Psoas muscle (tissue), 8 donors: ENCODE measurements around the gene FAT3. TPM values are rescaled to one million over a fixed set of nuclear protein-coding genes. Genes with fewer than 3 reads are reported as not detected.

Source experiments
- ATAC-seq, 4 donors: fragments of 200-7000 bp; cut with Tn5 transposase; one replicate each; pipeline ENCODE4 v1.9.1; 2020; ENCODE audit warnings: moderate library complexity in 3 of 4, mild to moderate bottlenecking in 2 of 4
- DNase-seq, 2 donors: peaks; one replicate each; pipeline ENCODE4 v3.0.0-alpha.2; 2020
- H3K27ac ChIP-seq: fragments of 200-600 bp; one replicate; pipeline ENCODE4 v1.8.0; 2022
- H3K27me3 ChIP-seq, 3 donors: fragments of 200-600 bp in 1 of 3; one replicate each; pipeline versions ENCODE4 v1.6.1 to v1.8.0; 2013 to 2022; ENCODE audit warnings: low read length in 2 of 3, mild to moderate bottlenecking in 2 of 3, moderate library complexity in 1 of 3; ENCODE audit not compliant: insufficient read depth in 3 of 3
- H3K36me3 ChIP-seq, 2 donors: fragments of 200-600 bp in 1 of 2; one replicate each; pipeline versions ENCODE4 v1.6.1 to v1.8.0; 2013 to 2022; ENCODE audit warnings: low read depth in 1 of 2, mild to moderate bottlenecking in 1 of 2, moderate library complexity in 1 of 2; ENCODE audit not compliant: insufficient read depth in 1 of 2
- H3K4me1 ChIP-seq: fragments of 200-600 bp; one replicate; pipeline ENCODE4 v1.8.0; 2022
- H3K4me3 ChIP-seq: fragments of 200-600 bp; one replicate; pipeline ENCODE4 v1.8.0; 2022; ENCODE audit warnings: mild to moderate bottlenecking
- H3K9me3 ChIP-seq: fragments of 200-600 bp; one replicate; pipeline ENCODE4 v1.8.0; 2022
- CTCF ChIP-seq: fragments of 200-600 bp; IDR thresholded peaks from one replicate; pipeline ENCODE4 v1.8.0; 2022; ENCODE audit warnings: antibody characterized with exemption
- WGBS, 3 donors: extraction: QIAGEN DNeasy Blood & Tissue Kit; methylation state at CpG; one replicate each; pipeline versions ENCODE4 v1.1.6 to v1.1.7; 2013; 5-methylcytosine and 5-hydroxymethylcytosine counted together
- intact Hi-C, 2 donors: fragments of 100-400 bp; cut with DNase I; formaldehyde crosslinking; loops; one replicate each; pipeline versions ENCODE4 v1.11.0 to v1.14.2; 2022
- polyA plus RNA-seq, 3 donors: library from polyadenylated mRNA; stranded (reverse); fragments of 200-250 nt; gene quantifications; one replicate each; pipeline ENCODE4 v1.2.3, GENCODE V29; 2013
- total RNA-seq, 4 donors: library from RNA; stranded (reverse); fragmentation: NEBNext Ultra II Directional in 2 of 4; extraction: Animal tissue kit (Norgen Biotek cat#: 25700) in 2 of 4; gene quantifications; one replicate each; pipeline versions ENCODE4 v1.2.1 to v1.2.4, GENCODE V29; 2021 to 2023
- donor health status: healthy with polysubstance abuse.
- donor health status: DM: no; HTN: no; CAD: no; lungs with moderate emphysema.
- donor health status: Bipolar disorder and iron deficiency.
- donor health status: healthy.
- donor health status: DM: yes; HTN: yes; CAD: no.
- donor health status: DM: no; HTN: no; CAD: no.
- donor health status: DM: no; HTN: no; CAD: no.
- donor health status: DM: yes; HTN: yes; CAD: no.

FAT3 gene
- total and polyA plus RNA-seq, 7 donors: 0.01 to 0.92 (median 0.08) TPM

GRCh38 chr11:92206441-92206840, 18.2 kb upstream of the FAT3 start:
- Histone ChIP-seq H3K4me3 (no peak overlapping the region), H3K27me3 (no peaks in the 10 kb centered on the region), H3K9me3 (no peaks in the 10 kb centered on the region), H3K4me1 (no peaks in the 10 kb centered on the region), H3K27ac (no peak overlapping the region), H3K36me3 (no peaks in the 10 kb centered on the region)
- 84 to 88% (median 86%) methylated on average over 2 of the region's 2 CpGs for WGBS, 3 donors
- intact Hi-C loops: no loop called here
- no peak for ATAC-seq
- DNase-seq: no peak
- no peak for TF ChIP-seq CTCF

GRCh38 chr11:92211576-92212167, 12.9 kb upstream of the FAT3 start:
- intact Hi-C loops: no loop called here

GRCh38 chr11:92212530-92212929, 12.1 kb upstream of the FAT3 start:
- no peak for DNase-seq
- no peak for ATAC-seq
- no peaks in the 10 kb centered on the region for H3K36me3 ChIP-seq
- H3K4me3 ChIP-seq: no peak overlapping the region
- no peak overlapping the region for H3K27ac ChIP-seq
- WGBS, 3 donors: 92 to 96% (median 95%) methylated on average over 1 of the region's 1 CpG
- peaks cover 0 to 3% (median 0%) of the 10 kb centered on the region in 3 donors for H3K27me3 ChIP-seq
- H3K4me1 ChIP-seq: no peaks in the 10 kb centered on the region
- intact Hi-C loops: no loop called here
- TF ChIP-seq CTCF: no peak
- H3K9me3 ChIP-seq: no peaks in the 10 kb centered on the region

More at GRCh38 chr11:92211576-92212167, 12.9 kb upstream of the FAT3 start:
- no peak for TF ChIP-seq CTCF
- Histone ChIP-seq H3K4me3 (no peak overlapping the region), H3K4me1 (no peaks in the 10 kb centered on the region), H3K27me3 (no peaks in the 10 kb centered on the region), H3K9me3 (no peaks in the 10 kb centered on the region), H3K36me3 (no peaks in the 10 kb centered on the region), H3K27ac (no peak overlapping the region)
- ATAC-seq (no peak), DNase-seq (no peak)
- 61 to 75% (median 68%) methylated on average over 5 of the region's 5 CpGs for WGBS, 3 donors

- Histone ChIP-seq H3K36me3 (no peaks in the 10 kb centered on the region), H3K27me3 (peaks cover 3 to 13% (median 11%) of the 10 kb centered on the region in 3 donors), H3K9me3 (no peaks in the 10 kb centered on the region), H3K4me3 (no peak overlapping the region), H3K27ac (no peak overlapping the region), H3K4me1 (no peaks in the 10 kb centered on the region)
- ATAC-seq (no peak), DNase-seq (no peak)
- no peak for TF ChIP-seq CTCF
- intact Hi-C loops: no loop called here
- 79 to 85% (median 85%) methylated on average over 3 of the region's 3 CpGs for WGBS, 3 donors
Observed at GRCh38 chr11:92216789-92217188, 7.8 kb upstream of the FAT3 start.

GRCh38 chr11:92219476-92219875, 5.1 kb upstream of the FAT3 start:
- Histone ChIP-seq H3K4me1 (no peaks in the 10 kb centered on the region), H3K4me3 (no peak overlapping the region), H3K36me3 (no peaks in the 10 kb centered on the region), H3K27me3 (peaks cover 9 to 39% (median 11%) of the 10 kb centered on the region in 3 donors), H3K9me3 (no peaks in the 10 kb centered on the region), H3K27ac (no peak overlapping the region)
- 63 to 69% (median 68%) methylated on average over 4 of the region's 4 CpGs for WGBS, 3 donors
- no peak for TF ChIP-seq CTCF
- DNase-seq (no peak), ATAC-seq (no peak)
- intact Hi-C loops: no loop called here
